ENCODE results near the gene CHRM4. TPM values are rescaled to one million over a fixed set of nuclear protein-coding genes. Genes with fewer than 3 reads are reported as not detected.

CHRM4 gene
- 0.35 and 0.42 TPM in 2 replicates for total RNA-seq

DNA sequence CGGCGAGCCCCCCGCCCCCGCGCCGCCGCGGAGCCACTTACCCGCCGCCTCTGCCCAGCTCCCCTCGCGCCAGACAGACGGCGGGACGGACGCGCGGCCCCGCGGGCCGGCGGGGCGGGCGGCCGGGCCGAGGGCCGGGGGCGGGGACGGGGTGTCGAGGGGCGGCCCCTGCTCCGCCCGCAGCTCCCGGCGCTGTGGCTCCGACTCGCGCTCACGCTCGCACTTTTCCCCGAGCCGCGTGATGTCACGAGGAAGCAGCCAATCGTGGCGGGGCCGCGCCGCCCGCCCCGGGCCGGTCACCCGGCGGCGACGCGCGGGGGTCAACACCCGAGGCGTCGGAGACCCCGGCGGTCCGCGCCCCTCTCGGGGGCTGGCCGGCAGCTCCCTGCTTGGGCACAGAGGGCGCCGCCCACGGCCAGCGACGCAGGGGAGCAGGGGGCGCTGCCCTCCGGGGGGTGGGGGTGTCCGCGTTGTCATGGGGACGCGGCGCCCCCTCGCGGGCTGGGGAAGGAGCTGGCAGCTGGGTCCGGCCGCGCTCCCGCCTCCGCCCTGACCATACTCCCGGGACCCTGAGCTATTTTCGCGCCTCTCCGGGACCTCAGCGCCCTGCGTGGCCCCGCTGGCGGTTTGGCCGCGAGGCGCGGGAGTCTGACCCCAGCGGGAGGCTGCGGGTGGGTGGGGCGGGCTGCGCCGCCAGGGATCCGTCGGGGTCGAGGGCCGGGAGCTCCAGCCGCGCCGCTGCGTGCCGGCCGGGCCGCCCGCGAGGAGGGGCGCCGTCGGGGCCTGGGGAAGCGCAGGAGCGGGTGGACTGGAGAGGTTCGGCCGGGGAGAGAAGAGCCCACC, at the start of gene CHRM4:
TSS of gene CHRM4 (minus strand) at position 199 of the 843 bp plus-strand sequence. CDS start 5,219 bp downstream, outside the sequence.
- no peak within 1 kb of the TSS for H3K27ac Mint-ChIP-seq
- peaks cover 5% of the 10 kb centered on the region for H3K36me3 Mint-ChIP-seq (ENCODE audit: low read depth)
- POLR2A ChIA-PET: no interaction called here
- peaks cover 31% of the 10 kb centered on the region for H3K27me3 Mint-ChIP-seq
- CTCF ChIA-PET: interaction anchor here (1.8 kb wide), 1 partner anchor 23 kb away, joined by 4 read pairs; no protein-coding TSS in a partner anchor
- intact Hi-C loops (cut with micrococcal nuclease): loop anchor here (1.0 to 2.0 kb wide), 3 partner anchors 10 to 507 kb away; partner anchors contain the start of genes DGKZ, MAPK8IP1 and MDK
- TF ChIP-seq, protein P1, sequence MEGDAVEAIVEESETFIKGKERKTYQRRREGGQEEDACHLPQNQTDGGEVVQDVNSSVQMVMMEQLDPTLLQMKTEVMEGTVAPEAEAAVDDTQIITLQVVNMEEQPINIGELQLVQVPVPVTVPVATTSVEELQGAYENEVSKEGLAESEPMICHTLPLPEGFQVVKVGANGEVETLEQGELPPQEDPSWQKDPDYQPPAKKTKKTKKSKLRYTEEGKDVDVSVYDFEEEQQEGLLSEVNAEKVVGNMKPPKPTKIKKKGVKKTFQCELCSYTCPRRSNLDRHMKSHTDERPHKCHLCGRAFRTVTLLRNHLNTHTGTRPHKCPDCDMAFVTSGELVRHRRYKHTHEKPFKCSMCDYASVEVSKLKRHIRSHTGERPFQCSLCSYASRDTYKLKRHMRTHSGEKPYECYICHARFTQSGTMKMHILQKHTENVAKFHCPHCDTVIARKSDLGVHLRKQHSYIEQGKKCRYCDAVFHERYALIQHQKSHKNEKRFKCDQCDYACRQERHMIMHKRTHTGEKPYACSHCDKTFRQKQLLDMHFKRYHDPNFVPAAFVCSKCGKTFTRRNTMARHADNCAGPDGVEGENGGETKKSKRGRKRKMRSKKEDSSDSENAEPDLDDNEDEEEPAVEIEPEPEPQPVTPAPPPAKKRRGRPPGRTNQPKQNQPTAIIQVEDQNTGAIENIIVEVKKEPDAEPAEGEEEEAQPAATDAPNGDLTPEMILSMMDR (IDR thresholded peaks at IDR 0.05): no peak
- no peaks in the 10 kb centered on the region for H3K9me3 Mint-ChIP-seq
- H3K4me1 Mint-ChIP-seq: peaks cover 24% of the 10 kb centered on the region
- H3K4me3 Mint-ChIP-seq: peak within 1 kb of the TSS; percentile 70
- ATAC-seq (ENCODE audit: low read depth): no peak
- no peak for DNase-seq

DNA sequence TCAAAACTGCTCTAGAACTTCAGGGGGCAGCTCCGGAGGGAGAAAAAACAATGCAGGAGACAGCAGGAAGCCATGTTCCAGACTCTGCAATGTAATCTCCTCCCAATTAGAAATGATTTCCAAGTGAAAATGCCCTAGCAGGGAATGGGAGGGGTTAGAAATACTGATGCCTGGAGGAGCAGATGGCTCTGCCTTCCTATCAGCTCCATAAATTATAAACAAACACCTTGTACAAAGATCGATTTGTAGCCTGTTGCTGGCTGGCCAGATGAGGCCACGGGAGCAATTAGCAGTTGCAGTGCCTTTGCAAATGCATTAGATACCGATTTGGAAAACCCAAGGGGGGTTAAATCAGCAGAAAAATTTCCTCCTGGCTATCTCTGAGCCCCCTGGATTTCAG, 46.6 kb upstream of the CHRM4 start:
- CTCF ChIA-PET: no interaction called here
- no peak overlapping the region for H3K4me3 Mint-ChIP-seq
- H3K27ac Mint-ChIP-seq: no peak overlapping the region
- DNase-seq (no peak), ATAC-seq (ENCODE audit: low read depth) (no peak)
- no peaks in the 10 kb centered on the region for H3K9me3 Mint-ChIP-seq
- H3K4me1 Mint-ChIP-seq: no peaks in the 10 kb centered on the region
- TF ChIP-seq, protein P1 (IDR thresholded peaks at IDR 0.05): no peak
- POLR2A ChIA-PET: no interaction called here
- peaks cover 76% of the 10 kb centered on the region for H3K36me3 Mint-ChIP-seq (ENCODE audit: low read depth)
- intact Hi-C loops (cut with micrococcal nuclease): no loop called here
- no peaks in the 10 kb centered on the region for H3K27me3 Mint-ChIP-seq

- Mint-ChIP-seq H3K27me3 (no peaks in the 10 kb centered on the region), H3K27ac (no peak overlapping the region), H3K4me3 (no peak overlapping the region), H3K36me3 (ENCODE audit: low read depth) (peaks cover 75% of the 10 kb centered on the region), H3K9me3 (no peaks in the 10 kb centered on the region), H3K4me1 (no peaks in the 10 kb centered on the region)
- TF ChIP-seq, protein P1 (IDR thresholded peaks at IDR 0.05): no peak
- POLR2A ChIA-PET: no interaction called here
- DNase-seq: no peak
- intact Hi-C loops (cut with micrococcal nuclease): no loop called here
- ATAC-seq (ENCODE audit: low read depth): no peak
- CTCF ChIA-PET: no interaction called here
These were observed 45.6 kb upstream of the CHRM4 start for GRCh38 chr11:46437122-46437689.

GRCh38 chr11:46436113-46436512, 44.5 kb upstream of the CHRM4 start:
- CTCF ChIA-PET: no interaction called here
- H3K36me3 Mint-ChIP-seq (ENCODE audit: low read depth): peaks cover 77% of the 10 kb centered on the region
- H3K4me3 Mint-ChIP-seq: no peak overlapping the region
- TF ChIP-seq, protein P1 (IDR thresholded peaks at IDR 0.05): no peak
- H3K4me1 Mint-ChIP-seq: no peaks in the 10 kb centered on the region
- intact Hi-C loops (cut with micrococcal nuclease): no loop called here
- POLR2A ChIA-PET: no interaction called here
- H3K27ac Mint-ChIP-seq: no peak overlapping the region
- H3K9me3 Mint-ChIP-seq: no peaks in the 10 kb centered on the region
- no peak for ATAC-seq (ENCODE audit: low read depth)
- no peaks in the 10 kb centered on the region for H3K27me3 Mint-ChIP-seq
- DNase-seq: no peak

DNA sequence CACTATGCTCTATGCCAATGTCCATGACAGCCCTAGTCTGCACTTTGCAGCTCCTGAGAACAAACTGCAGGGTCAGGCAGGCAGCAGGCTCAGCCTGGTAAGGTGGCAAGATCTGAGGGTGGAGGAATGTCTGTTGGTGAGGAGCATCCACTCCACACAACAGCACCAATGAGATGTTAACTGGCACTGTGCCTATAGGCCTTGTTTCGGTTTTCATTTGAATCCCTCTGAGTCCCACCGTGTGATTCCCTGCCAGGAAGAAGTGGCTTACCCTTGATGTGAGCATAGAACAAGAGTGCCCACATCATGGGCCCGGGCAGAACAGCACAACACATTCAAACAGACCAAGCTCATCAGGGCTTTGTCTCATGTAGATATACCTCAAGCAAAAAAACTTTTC, 44.1 kb upstream of the CHRM4 start:
- DNase-seq: no peak
- CTCF ChIA-PET: no interaction called here
- POLR2A ChIA-PET: no interaction called here
- intact Hi-C loops (cut with micrococcal nuclease): no loop called here
- peaks cover 79% of the 10 kb centered on the region for H3K36me3 Mint-ChIP-seq (ENCODE audit: low read depth)
- H3K27me3 Mint-ChIP-seq: no peaks in the 10 kb centered on the region
- no peak overlapping the region for H3K27ac Mint-ChIP-seq
- TF ChIP-seq, protein P1 (IDR thresholded peaks at IDR 0.05): no peak
- no peaks in the 10 kb centered on the region for H3K4me1 Mint-ChIP-seq
- H3K9me3 Mint-ChIP-seq: no peaks in the 10 kb centered on the region
- ATAC-seq (ENCODE audit: low read depth): no peak
- H3K4me3 Mint-ChIP-seq: no peak overlapping the region

All from activated B cell treated with CpG ODN at 0.5 μM for 24 hours (primary cell).